ENCODE results near the gene DNAJC13.

The DNAJC13 gene

GRCh38 chr3:132445817-132446216, 28.5 kb downstream of the DNAJC13 start:
- no peak overlapping the region for H3K4me3 ChIP-seq (ENCODE audit: low read length)
- no peak for DNase-seq (ENCODE audit: low read depth)
- TF ChIP-seq, protein P1, sequence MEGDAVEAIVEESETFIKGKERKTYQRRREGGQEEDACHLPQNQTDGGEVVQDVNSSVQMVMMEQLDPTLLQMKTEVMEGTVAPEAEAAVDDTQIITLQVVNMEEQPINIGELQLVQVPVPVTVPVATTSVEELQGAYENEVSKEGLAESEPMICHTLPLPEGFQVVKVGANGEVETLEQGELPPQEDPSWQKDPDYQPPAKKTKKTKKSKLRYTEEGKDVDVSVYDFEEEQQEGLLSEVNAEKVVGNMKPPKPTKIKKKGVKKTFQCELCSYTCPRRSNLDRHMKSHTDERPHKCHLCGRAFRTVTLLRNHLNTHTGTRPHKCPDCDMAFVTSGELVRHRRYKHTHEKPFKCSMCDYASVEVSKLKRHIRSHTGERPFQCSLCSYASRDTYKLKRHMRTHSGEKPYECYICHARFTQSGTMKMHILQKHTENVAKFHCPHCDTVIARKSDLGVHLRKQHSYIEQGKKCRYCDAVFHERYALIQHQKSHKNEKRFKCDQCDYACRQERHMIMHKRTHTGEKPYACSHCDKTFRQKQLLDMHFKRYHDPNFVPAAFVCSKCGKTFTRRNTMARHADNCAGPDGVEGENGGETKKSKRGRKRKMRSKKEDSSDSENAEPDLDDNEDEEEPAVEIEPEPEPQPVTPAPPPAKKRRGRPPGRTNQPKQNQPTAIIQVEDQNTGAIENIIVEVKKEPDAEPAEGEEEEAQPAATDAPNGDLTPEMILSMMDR (conservative IDR thresholded peaks at IDR 0.05; ENCODE audit: low read depth, low read length), result no peak

DNA sequence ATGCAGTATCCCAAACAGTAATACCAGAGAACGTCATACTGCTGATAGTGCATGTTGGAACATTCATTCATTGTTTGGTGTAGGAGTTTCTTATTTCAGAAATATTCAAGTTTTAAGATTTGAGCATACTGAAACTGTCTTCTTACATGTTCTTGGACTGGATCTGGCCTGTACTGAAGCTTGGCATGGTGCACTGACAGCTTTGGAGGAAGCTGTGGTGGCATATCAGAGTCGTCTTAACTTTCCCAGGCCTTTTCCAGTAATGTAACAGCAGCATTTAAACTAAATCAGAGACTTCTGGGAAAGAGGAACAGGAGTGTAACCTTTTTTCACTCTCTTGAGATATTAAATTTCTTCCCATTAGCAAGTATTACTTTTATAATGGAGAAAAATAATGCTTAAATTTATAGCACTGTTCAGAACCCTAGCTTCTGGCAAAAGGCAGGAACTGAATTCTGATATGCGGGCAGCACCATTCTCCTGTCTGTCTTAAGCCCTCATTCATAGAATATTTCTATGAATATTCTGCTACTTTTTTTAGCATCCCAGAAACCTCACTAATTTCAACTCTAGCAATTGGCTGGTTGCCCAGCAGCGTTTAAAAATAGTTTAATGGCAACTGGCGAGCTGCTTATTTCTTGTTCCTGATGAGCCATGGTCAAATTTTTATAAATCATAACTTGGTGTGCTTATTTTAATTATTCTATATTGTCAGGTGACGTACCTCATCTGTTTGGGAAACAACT, 31.1 kb downstream of the DNAJC13 start:
- H3K4me3 ChIP-seq (ENCODE audit: low read length), result no peak overlapping the region
- TF ChIP-seq, protein P1 (conservative IDR thresholded peaks at IDR 0.05; ENCODE audit: low read depth, low read length), result no peak
- peak; percentile 66 for DNase-seq (ENCODE audit: low read depth)

DNA sequence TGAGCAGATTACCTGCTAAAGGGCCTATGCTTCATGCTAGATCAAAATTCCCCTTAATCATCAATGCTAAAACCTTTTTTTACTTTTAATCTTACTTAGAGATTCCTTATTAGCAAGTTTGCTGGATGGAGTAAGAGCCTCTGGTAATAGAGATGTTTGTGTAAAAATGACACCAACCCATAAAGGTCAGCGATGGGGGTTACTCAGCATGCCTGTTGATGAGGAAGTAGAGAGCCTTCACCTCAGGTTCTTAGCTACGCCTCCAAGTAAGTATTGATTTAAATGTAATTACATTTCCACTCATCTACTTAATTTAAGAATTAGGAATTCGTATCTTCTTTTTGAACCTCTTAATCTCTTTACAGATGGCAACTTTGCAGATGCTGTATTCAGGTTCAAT, 38.8 kb downstream of the DNAJC13 start:
- no peak for DNase-seq (ENCODE audit: low read depth)

GRCh38 chr3:132456571-132456970, 39.3 kb downstream of the DNAJC13 start:
- no peak for DNase-seq (ENCODE audit: low read depth)
- TF ChIP-seq, protein P1 (conservative IDR thresholded peaks at IDR 0.05; ENCODE audit: low read depth, low read length), result no peak
- no peak overlapping the region for H3K4me3 ChIP-seq (ENCODE audit: low read length)

More for the DNA sequence above, 38.8 kb downstream of the DNAJC13 start:
- no peak overlapping the region for H3K4me3 ChIP-seq (ENCODE audit: low read length)
- TF ChIP-seq, protein P1 (conservative IDR thresholded peaks at IDR 0.05; ENCODE audit: low read depth, low read length), result no peak

DNA sequence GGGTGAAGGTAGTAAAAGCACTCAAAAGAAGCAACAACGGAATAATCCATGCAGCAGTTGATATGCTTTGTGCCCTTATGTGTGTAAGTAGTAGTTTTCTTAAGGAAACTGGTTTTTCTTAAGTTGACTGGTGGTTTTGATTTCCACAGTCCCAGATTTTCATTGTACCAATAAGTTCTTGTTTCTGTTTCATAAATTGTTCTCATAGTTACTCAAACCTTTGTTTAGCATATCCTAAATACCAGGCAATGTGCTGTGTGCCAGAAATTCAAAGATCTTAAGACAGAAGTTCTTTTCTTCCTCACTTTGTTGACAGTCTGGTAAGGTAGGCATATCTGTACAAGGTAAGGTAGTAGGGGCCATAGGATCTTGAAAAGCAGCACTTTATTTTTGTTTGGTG, 40.0 kb downstream of the DNAJC13 start:
- no peak overlapping the region for H3K4me3 ChIP-seq (ENCODE audit: low read length)
- TF ChIP-seq, protein P1 (conservative IDR thresholded peaks at IDR 0.05; ENCODE audit: low read depth, low read length), result no peak
- no peak for DNase-seq (ENCODE audit: low read depth)

DNA sequence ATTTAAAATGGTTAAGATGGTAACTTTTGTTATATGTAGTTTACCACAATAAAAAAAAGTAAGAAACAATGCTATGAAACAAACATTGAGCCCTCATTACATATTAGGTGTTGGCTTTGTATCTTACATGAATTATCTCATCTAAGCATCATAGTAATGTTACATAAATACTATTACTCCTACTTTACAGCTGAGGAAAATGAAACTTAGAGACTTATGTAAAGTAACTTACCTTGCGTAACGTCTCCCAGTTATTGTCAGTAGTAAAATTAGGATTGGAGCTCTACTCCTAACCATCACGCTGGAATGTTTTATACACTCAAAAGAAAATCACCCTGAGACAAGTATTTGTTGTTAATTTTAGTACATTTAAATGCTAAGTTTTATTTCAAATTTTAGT, 42.2 kb downstream of the DNAJC13 start:
- no peak for DNase-seq (ENCODE audit: low read depth)
- TF ChIP-seq, protein P1 (conservative IDR thresholded peaks at IDR 0.05; ENCODE audit: low read depth, low read length), result no peak
- no peak overlapping the region for H3K4me3 ChIP-seq (ENCODE audit: low read length)

GRCh38 chr3:132461544-132461943, 44.2 kb downstream of the DNAJC13 start:
- H3K4me3 ChIP-seq (ENCODE audit: low read length), result no peak overlapping the region
- no peak for DNase-seq (ENCODE audit: low read depth)
- TF ChIP-seq, protein P1 (conservative IDR thresholded peaks at IDR 0.05; ENCODE audit: low read depth, low read length), result no peak
